SK-N-MC (cell line): ENCODE data around the gene DGLUCY.

Source experiments
- EZH2 ChIP-seq: fragments of 200-600 bp; sonication (generic); IDR thresholded peaks from one replicate; pipeline ENCODE4 v1.6.1; 2017; ENCODE audit warnings: antibody characterized with exemption
- FOXP2 ChIP-seq: optimal IDR thresholded peaks from 2 replicates; pipeline ENCODE3; 2011; ENCODE audit warnings: mild to moderate bottlenecking, moderate library complexity; ENCODE audit not compliant: insufficient read depth; ENCODE audit errors: extremely low read length, control extremely low read depth
- POLR2AphosphoS5 ChIP-seq: IDR thresholded peaks from 2 replicates; pipeline ENCODE4 v1.6.1; 2012; ENCODE audit warnings: mild to moderate bottlenecking, low read depth, low read length, borderline replicate concordance

DNA sequence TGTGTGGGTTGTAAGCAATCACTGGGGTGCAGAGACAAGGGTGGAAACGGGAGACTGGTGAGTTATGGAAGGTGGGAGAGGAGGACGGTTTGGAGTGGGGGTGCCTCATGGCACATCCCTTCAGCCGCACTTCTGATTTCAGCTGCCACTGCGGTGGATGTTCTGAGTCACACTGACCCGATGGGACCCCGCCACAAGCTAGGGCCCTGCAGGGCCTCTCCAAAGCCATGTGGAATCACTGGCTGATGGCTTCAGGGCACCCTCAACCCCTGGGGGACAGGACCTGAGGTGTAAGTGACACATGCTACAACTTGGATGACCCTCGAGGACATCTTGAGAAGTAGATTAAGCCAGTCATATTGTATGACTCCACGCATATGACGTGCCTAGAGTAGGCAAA, 77.0 kb downstream of the DGLUCY start:
- TF ChIP-seq EZH2 (no peak), POLR2AphosphoS5 (no peak), FOXP2 (no peak)
